Measurements from ENCODE around the gene NMT1.

NMT1 gene

DNA sequence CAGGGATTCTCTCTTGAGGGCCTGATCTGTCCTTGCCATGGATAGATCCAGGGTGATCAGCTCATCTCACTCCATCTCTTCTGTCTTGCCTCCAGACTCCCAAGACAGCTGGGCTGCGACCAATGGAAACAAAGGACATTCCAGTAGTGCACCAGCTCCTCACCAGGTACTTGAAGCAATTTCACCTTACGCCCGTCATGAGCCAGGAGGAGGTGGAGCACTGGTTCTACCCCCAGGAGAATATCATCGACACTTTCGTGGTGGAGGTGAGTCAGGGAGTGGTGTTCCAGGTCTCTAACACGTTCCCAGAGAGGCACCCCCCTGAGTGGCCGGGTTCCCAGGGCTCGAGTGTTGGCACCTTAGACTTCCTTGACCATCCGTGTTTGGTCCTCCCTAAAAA, 41.7 kb downstream of the NMT1 start:
- DNase-seq (ENCODE audit: extremely low spot score, insufficient read length, low read depth) = no peak
- FAIRE-seq = no peak

- DNase-seq (ENCODE audit: extremely low spot score, insufficient read length, low read depth) (no peak), FAIRE-seq (no peak)
These were observed 42.2 kb downstream of the NMT1 start for GRCh38 chr17:45103269-45103795.

GRCh38 chr17:45104029-45104428, 42.9 kb downstream of the NMT1 start:
- FAIRE-seq = no peak

DNA sequence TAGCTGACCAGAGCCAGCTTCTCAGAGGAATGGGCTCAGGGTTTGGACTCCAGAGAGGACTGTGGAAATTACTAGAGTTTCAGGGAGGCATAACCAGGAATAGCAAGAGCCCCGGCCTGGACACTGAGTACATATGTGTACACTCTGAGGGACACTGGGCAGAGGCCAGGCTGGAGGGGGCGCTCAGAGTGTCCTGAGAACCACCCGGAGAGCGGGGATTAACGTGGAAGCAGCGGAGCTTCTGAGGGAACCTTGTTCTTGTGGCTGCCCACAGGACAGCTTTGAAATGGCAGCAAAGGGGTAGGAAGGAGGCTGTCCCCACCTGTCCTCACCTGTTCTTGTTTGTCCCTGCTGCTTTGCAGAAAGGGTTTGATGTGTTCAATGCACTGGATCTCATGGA, 43.4 kb downstream of the NMT1 start:
- no peak for DNase-seq (ENCODE audit: extremely low spot score, insufficient read length, low read depth)
- no peak for FAIRE-seq

More at GRCh38 chr17:45104029-45104428, 42.9 kb downstream of the NMT1 start:
- no peak for DNase-seq (ENCODE audit: extremely low spot score, insufficient read length, low read depth)

DNA sequence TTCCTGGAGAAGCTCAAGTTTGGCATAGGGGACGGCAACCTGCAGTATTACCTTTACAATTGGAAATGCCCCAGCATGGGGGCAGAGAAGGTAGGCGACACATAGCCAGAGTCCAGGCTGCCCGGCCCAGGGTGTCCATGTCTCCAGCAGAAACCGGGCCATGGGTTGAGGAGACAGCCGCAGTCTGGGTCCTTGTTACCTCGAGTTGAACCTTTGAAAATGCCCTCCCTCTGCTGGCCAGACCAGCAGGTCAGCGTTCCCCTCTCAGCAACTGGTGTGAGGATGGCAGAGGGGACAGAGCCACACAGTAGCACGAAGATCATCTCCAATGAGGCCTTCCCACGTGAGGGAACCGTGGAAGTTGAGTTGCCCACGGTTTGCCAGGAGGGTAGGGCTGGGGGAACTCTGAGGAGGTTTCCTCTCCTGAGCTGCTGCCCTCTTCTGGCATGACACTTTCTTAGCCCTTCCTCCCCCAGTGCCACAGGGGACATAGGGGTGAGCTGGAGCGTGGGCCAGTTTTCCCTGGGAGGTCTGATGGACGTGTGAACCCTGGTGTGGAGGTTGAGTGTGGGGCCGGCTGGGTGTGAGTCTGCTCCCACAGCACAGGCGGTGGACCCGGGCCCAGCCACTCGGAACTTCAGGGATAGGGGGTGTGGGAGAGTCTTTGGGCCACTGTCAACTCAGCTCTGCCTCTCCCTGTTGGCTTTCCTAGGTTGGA, 43.9 kb downstream of the NMT1 start:
- DNase-seq (ENCODE audit: extremely low spot score, insufficient read length, low read depth) (no peak), FAIRE-seq (no peak)

DNA sequence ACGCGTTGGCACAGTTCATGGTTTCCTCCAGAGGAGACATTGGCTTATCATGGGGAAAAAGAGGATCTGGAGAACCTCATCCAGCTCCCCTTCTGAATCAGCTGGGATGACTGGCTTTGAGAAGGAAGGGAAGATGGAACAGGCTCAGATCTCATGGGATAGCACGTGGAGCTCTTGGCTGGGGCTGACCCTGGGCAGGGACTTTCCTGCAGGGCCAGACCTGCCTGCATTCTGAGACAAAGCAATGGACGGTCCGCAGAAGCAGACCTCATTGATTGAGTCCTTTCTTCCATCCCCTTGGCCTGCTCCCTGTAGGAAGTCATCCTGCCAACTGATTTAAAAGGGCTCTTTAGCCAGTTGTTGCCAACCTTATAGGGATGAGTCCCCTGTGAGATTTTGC, 45.0 kb downstream of the NMT1 start:
- no peak for FAIRE-seq
- DNase-seq (ENCODE audit: extremely low spot score, insufficient read length, low read depth) = no peak

- FAIRE-seq (no peak), DNase-seq (ENCODE audit: extremely low spot score, insufficient read length, low read depth) (no peak)
These were observed 45.5 kb downstream of the NMT1 start for GRCh38 chr17:45106582-45106981.

- no peak for FAIRE-seq
- no peak for DNase-seq (ENCODE audit: extremely low spot score, insufficient read length, low read depth)
These were observed 46.3 kb downstream of the NMT1 start for GRCh38 chr17:45107293-45108010.

DNA sequence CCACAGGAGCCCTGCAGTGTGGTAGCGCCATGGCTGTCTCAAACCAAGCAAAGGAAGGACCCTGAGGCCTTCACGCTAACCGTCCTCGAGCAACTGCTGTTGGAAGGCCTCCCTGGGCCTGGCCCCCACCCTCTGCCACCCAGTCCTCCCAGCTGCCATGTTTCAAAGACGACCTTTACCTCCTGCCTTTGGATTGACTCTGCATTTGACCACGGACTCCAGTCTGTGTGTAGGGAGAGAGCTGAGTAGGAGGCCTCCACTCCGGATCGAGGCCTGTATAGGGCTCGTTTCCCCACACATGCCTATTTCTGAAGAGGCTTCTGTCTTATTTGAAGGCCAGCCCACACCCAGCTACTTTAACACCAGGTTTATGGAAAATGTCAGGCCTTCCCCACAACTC, 46.9 kb downstream of the NMT1 start:
- DNase-seq (ENCODE audit: extremely low spot score, insufficient read length, low read depth) (no peak), FAIRE-seq (no peak)

DNA sequence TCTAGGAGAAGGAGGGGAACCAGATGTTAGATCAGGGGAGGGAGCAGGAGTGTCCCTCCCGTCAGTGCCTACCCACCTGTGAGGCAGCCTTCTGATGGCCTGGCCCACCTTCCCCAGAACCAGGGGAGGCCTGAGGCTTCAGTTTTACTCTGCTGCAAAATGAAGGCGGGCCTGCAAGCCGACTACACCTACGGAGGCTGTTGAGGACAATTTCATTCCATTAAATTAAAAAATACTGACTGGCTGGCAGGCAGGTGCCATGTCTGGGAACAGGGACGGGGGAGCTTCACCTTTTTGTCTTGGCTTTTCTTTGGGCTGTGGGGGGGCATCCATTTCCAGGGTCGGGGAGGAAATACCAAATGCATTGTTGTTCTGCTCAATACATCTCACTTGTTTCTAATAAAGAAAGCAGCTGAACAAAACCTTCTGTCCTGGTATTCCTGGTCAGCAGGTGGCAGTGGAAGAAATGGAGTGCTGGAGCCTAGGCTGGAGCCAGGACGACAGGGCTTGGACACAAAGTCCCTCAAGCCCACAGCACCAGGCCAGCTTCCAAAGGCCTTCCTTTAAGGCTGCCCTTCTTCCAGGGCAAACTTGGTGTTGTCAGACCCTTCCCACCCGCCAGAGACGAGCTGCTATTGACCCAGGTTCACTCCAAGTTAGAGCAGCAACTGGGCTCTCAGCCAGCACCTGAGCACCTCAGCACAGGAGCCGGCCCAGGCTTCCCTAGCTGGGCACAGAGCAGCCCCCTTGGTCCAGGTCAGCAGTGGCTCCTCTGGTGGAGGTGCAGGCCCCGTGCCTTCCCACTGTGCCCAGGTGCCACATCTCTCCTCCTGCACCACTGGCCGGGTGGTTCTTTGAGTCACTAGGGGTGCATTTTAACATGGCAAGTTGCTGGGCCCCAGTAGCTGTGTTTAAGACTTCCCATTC, 47.7 kb downstream of the NMT1 start:
- FAIRE-seq (no peak), DNase-seq (ENCODE audit: extremely low spot score, insufficient read length, low read depth) (no peak)

GRCh38 chr17:45110676-45111611, 49.8 kb downstream of the NMT1 start:
- no peak for DNase-seq (ENCODE audit: extremely low spot score, insufficient read length, low read depth)
- no peak for FAIRE-seq

DNA sequence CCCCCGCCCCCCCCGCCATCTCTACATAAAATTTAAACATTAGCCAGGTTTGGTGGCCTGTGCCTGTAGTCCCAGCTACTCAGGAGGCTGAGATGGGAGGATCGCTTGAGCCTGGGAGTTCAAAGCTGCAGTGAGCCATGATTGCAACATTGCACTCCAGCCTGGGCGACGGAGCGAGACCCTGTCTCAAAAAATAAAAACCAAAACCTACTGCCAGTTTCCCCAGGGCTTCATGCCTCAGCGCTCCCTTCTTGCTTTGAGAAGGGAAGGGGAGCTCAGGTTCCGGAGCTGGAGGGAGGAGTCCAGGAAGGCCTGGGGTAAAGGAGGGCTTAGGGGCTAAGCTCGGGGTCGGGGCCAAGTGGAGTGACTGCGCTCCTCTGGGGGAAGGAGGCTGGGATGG, 50.7 kb downstream of the NMT1 start:
- DNase-seq (ENCODE audit: extremely low spot score, insufficient read length, low read depth) = no peak

GRCh38 chr17:45112559-45113423, 51.7 kb downstream of the NMT1 start:
- DNase-seq (ENCODE audit: extremely low spot score, insufficient read length, low read depth) (no peak), FAIRE-seq (no peak)

More for the DNA sequence above, 50.7 kb downstream of the NMT1 start:
- no peak for FAIRE-seq

DNA sequence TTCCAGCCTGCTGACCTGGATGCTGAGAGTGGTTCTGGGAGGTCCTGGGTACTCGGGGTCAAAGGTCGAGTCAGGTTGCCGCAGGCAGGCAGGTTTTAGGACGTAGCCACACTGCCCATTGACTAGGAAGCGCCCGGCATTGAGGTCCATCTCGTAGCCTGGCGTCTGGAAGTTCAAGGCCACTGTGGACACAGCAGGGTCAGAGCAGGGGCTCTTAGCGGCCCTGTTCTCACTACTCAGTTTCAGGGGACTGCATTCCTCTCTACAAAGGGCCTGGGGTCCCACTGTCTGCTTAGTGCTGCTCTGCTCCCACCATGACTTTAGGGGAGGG, 52.3 kb downstream of the NMT1 start:
- DNase-seq (ENCODE audit: extremely low spot score, insufficient read length, low read depth) (no peak), FAIRE-seq (no peak)

DNA sequence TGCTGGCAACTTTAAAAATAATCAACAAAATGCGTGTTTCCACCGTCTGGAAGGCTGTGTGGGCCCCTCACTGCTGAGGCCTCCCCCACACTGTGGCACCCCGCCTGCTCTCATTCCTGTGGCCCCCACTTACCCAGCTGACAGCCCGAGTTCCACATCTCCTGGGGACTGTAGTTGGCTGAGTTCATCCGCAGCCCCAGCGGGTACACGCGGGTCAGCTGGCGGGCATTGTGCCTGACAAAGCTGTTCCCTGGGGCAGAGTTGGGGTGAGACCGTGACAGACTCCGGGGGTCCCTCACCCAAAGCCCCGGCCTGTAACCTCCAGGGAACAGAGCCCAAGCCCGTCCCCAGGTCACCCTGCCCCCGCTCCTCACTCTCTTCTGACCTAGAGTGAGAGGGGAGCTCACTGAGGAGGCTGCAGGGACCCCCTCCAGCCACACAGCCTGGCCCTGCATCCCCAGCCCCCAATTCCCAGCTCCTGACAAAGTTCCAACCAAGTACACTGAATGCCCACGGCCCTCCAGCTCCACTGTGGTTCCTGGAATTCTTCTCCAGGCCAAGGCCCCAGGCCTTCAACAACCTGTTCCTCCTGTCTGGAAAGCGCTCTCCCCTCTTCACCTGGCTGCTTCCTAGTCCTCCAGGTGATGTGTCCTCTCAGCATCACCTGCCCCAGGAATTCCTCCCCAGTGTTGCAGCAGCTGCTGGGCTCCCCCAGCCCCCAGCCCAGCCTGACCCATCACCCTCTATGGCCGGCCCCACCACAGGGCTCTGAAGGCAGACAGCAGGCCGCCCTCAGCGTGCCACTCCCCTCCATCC, 53.2 kb downstream of the NMT1 start:
- FAIRE-seq (no peak), DNase-seq (ENCODE audit: extremely low spot score, insufficient read length, low read depth) (no peak)

- DNase-seq (ENCODE audit: extremely low spot score, insufficient read length, low read depth) = no peak
- no peak for FAIRE-seq
These were observed 54.0 kb downstream of the NMT1 start for GRCh38 chr17:45115015-45115625.

GRCh38 chr17:45115871-45116270, 54.8 kb downstream of the NMT1 start:
- no peak for FAIRE-seq

More at GRCh38 chr17:45115871-45116270, 54.8 kb downstream of the NMT1 start:
- no peak for DNase-seq (ENCODE audit: extremely low spot score, insufficient read length, low read depth)
